Measurements from ENCODE around the gene SPINK2.

Gene SPINK2

DNA sequence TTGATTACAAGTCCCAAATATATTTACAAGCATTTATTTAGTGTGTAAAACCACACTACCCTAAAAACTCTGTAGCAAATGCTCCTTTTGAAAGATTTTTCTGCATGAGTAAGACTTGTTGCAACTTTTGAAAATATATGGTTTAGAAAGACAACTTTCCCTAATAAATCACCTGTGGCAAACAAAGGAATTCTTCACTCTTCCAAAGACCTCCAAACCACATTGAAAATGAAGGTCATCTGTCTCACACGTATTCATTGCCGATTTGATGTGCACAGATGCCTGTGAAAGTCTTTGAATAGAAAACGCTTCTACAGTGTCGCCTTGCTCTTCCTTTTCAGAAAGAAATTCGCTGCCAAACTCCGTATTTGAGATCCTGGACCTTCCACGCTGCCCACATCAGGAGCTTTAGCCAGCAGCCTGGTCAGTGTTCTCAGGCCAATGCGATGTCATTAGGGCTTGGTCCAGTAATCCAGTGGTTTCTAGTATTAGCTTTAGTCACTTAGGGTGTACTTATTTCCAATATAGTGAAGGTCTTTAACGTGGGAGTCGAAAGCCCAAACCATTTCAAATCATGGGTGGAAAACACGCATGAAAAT lies 22.2 kb downstream of the SPINK2 start:
- Histone ChIP-seq H3K27ac (peak overlapping the region; percentile 69 to 80), H3K9me3 (no peaks in the 10 kb centered on the region), H3K27me3 (no peaks in the 10 kb centered on the region), H3K4me1 (peaks cover 0 to 3% (median 0%) of the 10 kb centered on the region in 4 donors), H3K4me3 (peak overlapping the region; percentile 57 to 64), H3K36me3 (no peaks in the 10 kb centered on the region)
- DNase-seq: no peak
- TF ChIP-seq, protein P1, sequence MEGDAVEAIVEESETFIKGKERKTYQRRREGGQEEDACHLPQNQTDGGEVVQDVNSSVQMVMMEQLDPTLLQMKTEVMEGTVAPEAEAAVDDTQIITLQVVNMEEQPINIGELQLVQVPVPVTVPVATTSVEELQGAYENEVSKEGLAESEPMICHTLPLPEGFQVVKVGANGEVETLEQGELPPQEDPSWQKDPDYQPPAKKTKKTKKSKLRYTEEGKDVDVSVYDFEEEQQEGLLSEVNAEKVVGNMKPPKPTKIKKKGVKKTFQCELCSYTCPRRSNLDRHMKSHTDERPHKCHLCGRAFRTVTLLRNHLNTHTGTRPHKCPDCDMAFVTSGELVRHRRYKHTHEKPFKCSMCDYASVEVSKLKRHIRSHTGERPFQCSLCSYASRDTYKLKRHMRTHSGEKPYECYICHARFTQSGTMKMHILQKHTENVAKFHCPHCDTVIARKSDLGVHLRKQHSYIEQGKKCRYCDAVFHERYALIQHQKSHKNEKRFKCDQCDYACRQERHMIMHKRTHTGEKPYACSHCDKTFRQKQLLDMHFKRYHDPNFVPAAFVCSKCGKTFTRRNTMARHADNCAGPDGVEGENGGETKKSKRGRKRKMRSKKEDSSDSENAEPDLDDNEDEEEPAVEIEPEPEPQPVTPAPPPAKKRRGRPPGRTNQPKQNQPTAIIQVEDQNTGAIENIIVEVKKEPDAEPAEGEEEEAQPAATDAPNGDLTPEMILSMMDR (IDR thresholded peaks at IDR 0.05): no peak
- intact Hi-C loops (cut with DNase I; ENCODE audit: low total_unique reads): loop anchor here (10.0 kb wide), 2 partner anchors 254 to 364 kb away; partner anchors contain the start of genes PAICS and PPAT

DNA sequence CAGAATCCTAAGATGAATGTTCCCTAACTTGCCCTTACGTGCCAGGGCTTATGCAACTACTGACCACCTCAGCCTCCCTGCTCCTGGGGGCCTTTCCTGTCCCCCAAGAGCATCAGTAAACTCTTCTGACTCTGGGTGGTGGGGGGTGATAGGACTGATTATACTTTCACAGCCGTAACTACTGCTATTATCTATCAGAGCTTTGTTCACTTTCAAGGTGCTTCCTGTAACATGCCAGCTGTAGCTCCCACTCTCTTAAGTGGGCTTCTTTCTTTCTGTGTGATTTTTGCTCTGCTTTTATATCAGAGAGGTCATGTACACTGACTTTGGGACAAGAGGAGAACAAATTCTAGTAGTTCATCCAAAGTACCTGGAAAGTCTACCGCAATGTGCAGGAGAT lies 25.3 kb downstream of the SPINK2 start:
- TF ChIP-seq, protein P1 (IDR thresholded peaks at IDR 0.05): no peak
- intact Hi-C loops (cut with DNase I; ENCODE audit: low total_unique reads): loop anchor here (10.0 kb wide), 2 partner anchors 251 to 361 kb away; partner anchors contain the start of genes PAICS and PPAT

DNA sequence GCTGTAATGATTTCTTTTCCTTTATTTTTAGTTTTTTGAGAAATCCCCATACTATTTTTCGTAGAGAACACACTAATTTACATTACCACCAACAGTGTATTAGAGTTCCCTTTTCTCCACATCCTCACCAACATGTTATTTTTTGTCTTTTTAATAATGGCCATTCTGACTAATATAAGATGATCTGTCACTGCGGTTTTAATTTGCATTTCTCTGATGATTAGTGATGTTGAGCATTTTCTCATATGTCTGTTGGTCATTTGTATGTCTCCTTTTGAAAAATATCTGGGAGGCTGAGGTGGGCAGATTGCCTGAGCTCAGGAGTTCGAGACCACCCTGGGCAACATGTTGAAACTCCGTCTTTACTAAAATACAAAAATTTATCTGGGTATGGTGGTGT lies 30.2 kb downstream of the SPINK2 start:
- Histone ChIP-seq H3K9me3 (no peaks in the 10 kb centered on the region), H3K27me3 (no peaks in the 10 kb centered on the region), H3K4me1 (no peaks in the 10 kb centered on the region), H3K36me3 (no peaks in the 10 kb centered on the region), H3K27ac (no peak overlapping the region), H3K4me3 (no peak overlapping the region)
- intact Hi-C loops (cut with DNase I; ENCODE audit: low total_unique reads): loop anchor here (10.0 kb wide), 2 partner anchors 247 to 357 kb away; partner anchors contain the start of genes PAICS and PPAT
- TF ChIP-seq, protein P1 (IDR thresholded peaks at IDR 0.05): no peak
- DNase-seq: no peak

More for the DNA sequence above, 25.3 kb downstream of the SPINK2 start:
- no peak for DNase-seq
- no peak overlapping the region for H3K27ac ChIP-seq
- H3K9me3 ChIP-seq: no peaks in the 10 kb centered on the region
- H3K36me3 ChIP-seq: no peaks in the 10 kb centered on the region
- no peaks in the 10 kb centered on the region for H3K27me3 ChIP-seq
- H3K4me1 ChIP-seq: peaks cover 0 to 3% (median 0%) of the 10 kb centered on the region in 4 donors
- H3K4me3 ChIP-seq: no peak overlapping the region

DNA sequence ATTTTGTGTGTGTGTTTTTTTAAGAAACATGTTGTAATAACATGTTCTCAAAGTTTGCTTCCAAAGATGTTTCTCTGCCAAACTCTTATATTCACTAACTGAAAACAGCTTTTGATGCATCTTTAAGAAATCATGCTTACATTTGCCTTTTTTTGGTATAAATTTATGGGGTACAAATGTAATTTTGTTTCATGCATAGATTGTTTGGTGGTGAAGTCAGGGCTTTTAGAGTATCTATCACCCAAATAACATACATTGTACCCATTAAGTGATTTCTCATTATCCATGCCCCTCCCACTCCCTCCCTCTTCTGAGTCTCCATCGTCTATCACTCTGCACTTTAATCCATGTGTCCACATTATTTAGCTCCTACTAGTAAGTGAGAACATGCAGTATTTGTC lies 30.8 kb downstream of the SPINK2 start:
- H3K4me1 ChIP-seq: no peaks in the 10 kb centered on the region
- no peaks in the 10 kb centered on the region for H3K36me3 ChIP-seq
- no peak for DNase-seq
- no peak overlapping the region for H3K27ac ChIP-seq
- no peaks in the 10 kb centered on the region for H3K27me3 ChIP-seq
- H3K4me3 ChIP-seq: no peak overlapping the region
- intact Hi-C loops (cut with DNase I; ENCODE audit: low total_unique reads): loop anchor here (10.0 kb wide), 2 partner anchors 246 to 356 kb away; partner anchors contain the start of genes PAICS and PPAT
- no peaks in the 10 kb centered on the region for H3K9me3 ChIP-seq
- TF ChIP-seq, protein P1 (IDR thresholded peaks at IDR 0.05): no peak

DNA sequence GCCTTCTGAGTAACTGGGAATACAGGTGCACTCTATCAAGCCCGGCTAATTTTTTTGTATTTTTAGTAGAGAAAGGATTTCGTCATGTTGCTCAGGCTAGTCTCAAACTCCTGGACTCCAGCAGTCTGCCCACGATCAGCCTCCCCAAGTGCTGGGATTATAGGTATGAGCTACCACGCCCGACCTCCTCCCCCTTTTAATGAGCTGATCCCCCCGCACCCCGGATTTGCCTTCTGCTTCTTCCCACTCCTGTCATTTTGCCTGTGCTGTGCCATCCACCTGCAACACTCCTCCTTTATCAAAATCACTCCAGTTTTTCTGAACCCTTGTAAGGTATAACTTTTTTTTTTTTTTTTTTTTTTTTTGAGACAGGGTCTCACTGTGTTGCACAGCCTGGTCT lies 33.4 kb downstream of the SPINK2 start:
- H3K27ac ChIP-seq: no peak overlapping the region
- no peaks in the 10 kb centered on the region for H3K27me3 ChIP-seq
- TF ChIP-seq, protein P1 (IDR thresholded peaks at IDR 0.05): no peak
- intact Hi-C loops (cut with DNase I; ENCODE audit: low total_unique reads): no loop called here
- no peaks in the 10 kb centered on the region for H3K9me3 ChIP-seq
- H3K4me1 ChIP-seq: no peaks in the 10 kb centered on the region
- H3K4me3 ChIP-seq: no peak overlapping the region
- DNase-seq: no peak
- no peaks in the 10 kb centered on the region for H3K36me3 ChIP-seq

Data from tibial artery (tissue), 4 donors.